GM19023 (cell line): ENCODE data around the gene ACTR3C.
"Not testable (repeated sequence)": the region's sequence is repeated elsewhere in the genome, so short reads cannot be mapped to it uniquely, and the experiment has no call there.

Source experiments
- ATAC-seq: cut with Tn5 transposase; IDR thresholded peaks from one replicate; pipeline ENCODE4 v1.9.1; 2021; ENCODE audit warnings: mild to moderate bottlenecking, moderate library complexity; ENCODE audit not compliant: unreplicated experiment

Gene ACTR3C

DNA sequence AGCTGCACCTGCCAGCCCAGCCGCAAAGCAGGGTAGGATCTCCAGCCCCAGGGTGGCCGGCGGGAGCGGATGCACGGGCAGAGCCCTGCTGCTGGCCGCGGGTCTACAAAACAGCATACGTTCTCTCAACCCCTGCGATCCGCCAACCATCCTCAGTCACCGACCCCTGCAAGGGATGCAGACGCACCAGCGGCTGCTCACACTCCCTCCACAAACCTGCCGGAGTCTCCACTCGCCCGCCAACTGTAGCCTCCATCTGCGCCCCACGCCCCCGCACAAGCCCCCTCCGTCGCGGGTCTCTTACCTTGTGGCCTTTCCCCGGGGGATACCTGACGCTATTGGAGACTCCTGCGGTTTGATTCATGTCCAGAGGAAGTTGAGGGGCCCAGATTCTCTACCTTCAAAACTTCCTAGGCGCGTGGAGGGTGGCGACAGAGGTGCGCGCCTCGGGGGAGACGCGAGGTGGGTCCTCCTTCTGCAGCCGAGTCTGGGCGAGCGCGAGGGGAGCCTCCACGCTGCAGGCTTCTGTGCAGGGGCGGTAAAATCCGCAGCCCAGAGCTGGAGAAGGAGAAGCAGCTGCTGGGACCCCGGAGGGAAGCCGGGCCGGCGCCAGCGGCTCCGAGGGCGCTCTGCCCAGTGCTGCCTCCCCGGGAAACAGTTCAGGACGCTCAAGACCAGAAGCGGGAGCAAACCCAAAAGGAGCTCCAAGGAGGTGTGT is 103.2 kb downstream of the ACTR3C start:
- ATAC-seq = not testable (repeated sequence)

DNA sequence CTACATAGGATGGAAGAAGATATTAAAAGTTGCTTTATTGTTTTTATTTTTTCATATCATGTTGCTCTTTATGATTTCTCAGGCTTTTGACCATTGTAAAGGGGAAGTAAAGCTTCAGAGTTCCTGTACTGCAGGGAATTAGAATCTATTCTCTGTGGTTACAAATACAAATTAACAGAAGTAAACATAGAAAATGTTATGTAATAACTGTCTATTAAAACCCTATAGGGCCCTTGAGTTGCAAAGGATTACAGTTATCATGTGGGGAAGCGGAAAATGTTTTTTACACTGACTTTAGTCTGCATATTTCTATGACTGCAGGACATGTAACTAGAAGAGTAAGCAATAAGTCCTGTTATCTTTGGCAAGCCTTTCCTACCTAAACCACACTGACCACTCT is 116.5 kb downstream of the ACTR3C start:
- ATAC-seq = not testable (repeated sequence)

DNA sequence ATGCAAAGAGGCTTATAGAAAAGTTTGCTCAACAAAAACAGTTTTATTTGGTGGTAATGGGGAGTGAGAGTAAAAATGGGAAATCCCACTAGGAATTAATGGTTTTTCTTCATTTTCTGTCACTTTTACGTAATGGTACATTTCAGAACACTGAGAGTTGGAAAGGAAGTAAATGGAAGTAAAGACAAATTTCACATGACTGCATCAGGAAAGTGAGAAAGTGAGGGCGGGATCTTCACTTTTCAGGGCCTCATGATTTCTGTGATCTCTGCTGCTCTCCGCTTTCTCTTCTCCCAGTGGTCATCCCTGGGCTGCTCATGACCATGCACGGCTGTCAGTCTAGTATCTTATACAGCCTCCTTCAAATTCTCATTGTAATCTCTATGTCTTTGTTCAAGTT is 117.5 kb downstream of the ACTR3C start:
- ATAC-seq = not testable (repeated sequence)

DNA sequence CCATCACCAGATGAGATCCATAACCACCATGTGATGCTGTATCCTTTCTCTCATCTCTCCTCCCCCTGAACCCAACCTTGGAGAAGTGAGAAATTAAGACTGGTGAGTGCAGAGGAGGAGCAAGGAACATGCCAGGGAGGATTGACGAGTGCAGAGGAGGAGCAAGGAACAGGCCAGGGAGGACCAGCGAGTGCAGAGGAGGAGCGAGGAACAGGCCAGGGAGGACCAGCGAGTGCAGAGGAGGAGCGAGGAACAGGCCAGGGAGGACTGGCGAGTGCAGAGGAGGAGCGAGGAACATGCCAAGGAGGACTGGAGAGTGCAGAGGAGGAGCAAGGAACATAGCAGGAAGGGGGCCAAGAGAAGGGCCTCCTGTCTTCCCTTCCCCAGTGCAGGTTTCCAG is 118.8 kb downstream of the ACTR3C start:
- not testable (repeated sequence) for ATAC-seq

DNA sequence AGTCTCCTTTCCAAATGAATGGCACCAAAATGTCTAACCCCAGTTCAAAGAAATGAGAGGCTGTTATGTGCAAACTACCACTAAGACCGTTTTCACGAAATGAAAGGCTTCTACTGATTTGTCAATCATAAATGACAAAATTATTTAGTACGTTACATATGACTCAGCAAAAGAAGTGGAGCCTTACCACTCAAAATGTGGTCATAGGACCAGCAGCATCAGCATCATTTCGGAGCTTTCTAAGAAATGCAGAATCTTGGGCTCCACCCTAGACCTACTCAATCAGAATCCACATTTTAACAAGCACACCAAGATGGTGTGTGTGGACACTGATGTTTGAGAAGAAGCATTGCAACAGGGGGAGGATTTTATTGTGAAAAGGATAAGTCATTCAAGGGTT is 120.5 kb downstream of the ACTR3C start:
- not testable (repeated sequence) for ATAC-seq
